ENCODE data around the gene ISG15.
"Not testable (repeated sequence)": the region's sequence is repeated elsewhere in the genome, so short reads cannot be mapped to it uniquely, and the experiment has no call there.

Gene ISG15

DNA sequence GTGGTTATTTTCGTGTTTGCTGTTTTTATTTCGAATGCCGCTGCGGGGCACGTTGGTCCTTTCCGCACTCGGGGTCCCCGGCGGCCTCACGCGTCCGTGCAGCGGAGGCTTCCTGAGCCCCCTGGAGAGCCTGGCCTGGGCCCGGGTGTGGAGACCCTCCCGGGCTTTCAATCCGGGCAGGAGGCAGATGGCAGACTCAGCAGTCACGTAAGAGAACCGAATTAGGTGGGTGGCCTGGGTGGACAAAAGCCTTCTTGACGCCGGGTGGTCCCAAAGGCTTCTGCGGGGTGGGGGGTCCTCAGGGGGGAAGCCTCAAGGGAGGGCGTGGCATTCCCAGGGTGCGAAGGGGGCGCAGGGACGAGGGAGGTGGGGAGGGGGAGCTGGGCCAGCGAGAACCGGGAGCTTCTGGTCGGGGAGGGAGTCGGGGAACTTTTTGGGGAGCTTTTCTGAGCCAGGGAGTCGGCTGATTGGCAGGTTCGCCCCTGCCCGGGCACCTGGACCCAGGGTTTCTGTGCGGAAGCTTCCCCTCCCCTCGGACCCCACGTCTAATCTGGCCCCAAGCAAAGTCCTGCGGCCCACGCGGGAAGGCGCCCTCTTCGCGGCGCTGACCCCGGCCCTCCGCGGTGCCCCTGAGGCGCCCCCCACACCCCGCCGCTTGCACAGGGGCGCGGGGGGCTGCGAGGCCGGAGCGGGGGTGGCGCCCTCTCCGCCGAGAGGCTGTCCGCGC, 12.1 kb upstream of the ISG15 start:
- peaks cover 11% of the 10 kb centered on the region for H3K36me3 ChIP-seq (ENCODE audit: insufficient read depth, insufficient read length, low read length)
- peak overlapping the region; percentile 66 for H3K4me3 ChIP-seq (ENCODE audit: insufficient read length, low read depth)
- peaks cover 39% of the 10 kb centered on the region for H3K4me1 ChIP-seq (ENCODE audit: insufficient read depth, insufficient read length)
- H3K27me3 ChIP-seq (ENCODE audit: insufficient read depth, insufficient read length), result no peaks in the 10 kb centered on the region
- peak overlapping the region; percentile 94 for H3K9ac ChIP-seq (ENCODE audit: insufficient read length, low read depth)
- no peaks in the 10 kb centered on the region for H3K9me3 ChIP-seq (ENCODE audit: insufficient read depth, low read length)
- DNase-seq (ENCODE audit: low read depth, low spot score), result no peak
- TF ChIP-seq ZNF274 (IDR thresholded peaks at IDR 0.05; ENCODE audit: low read depth, low read length), result no peak
- TF ChIP-seq SUZ12 (IDR thresholded peaks at IDR 0.05; ENCODE audit: extremely low read depth, insufficient read depth, insufficient read length), result no peak
- TF ChIP-seq YY1 (IDR thresholded peaks at IDR 0.05; ENCODE audit: insufficient read depth, insufficient read length), result no peak

DNA sequence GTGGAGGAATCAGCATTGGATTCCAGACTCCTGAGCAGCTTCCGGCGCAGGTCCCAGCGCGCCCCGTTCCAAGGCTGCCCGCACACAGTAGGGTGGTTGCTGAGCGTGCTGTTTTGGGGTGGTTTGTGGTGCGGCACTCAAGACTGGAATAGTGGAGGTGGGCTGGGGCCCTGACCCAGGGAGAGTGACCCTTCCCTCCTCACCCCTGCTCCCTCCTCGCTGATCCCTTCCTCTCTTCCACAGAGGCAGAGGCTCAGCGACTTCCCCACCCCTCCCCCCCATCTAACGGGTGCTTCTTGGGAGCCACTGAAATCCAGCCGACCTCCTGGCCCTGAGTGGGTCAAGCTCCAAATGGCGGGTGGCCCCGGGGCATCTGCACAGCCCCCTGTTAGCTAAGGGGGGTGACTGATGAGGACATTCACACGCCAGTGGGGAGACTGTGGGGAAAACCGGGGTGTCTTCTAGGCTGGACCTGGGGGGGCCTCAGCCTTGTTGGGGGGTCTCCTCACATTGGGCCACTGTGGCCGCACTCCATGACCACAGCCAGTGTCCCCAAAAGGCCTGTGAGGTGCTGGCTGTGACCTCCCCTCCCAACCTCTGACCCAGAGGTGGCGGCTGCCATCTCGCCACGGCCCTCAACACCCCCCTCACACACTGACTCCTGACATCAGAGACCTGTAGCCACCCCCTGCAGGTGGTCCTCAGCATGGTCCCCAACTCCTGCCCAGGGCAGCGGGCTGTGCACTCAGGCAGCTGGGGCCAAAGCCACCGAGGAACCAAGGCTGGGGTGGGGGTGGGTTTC, 9.5 kb upstream of the ISG15 start:
- Histone ChIP-seq H3K9ac (ENCODE audit: insufficient read length, low read depth) (peak overlapping the region; percentile 32), H3K27me3 (ENCODE audit: insufficient read depth, insufficient read length) (no peaks in the 10 kb centered on the region), H3K4me3 (ENCODE audit: insufficient read length, low read depth) (no peak overlapping the region), H3K9me3 (ENCODE audit: insufficient read depth, low read length) (no peaks in the 10 kb centered on the region), H3K4me1 (ENCODE audit: insufficient read depth, insufficient read length) (peaks cover 36% of the 10 kb centered on the region), H3K36me3 (ENCODE audit: insufficient read depth, insufficient read length, low read length) (peaks cover 7% of the 10 kb centered on the region)
- DNase-seq (ENCODE audit: low read depth, low spot score), result no peak
- TF ChIP-seq ZNF274 (IDR thresholded peaks at IDR 0.05; ENCODE audit: low read depth, low read length) (no peak), YY1 (IDR thresholded peaks at IDR 0.05; ENCODE audit: insufficient read depth, insufficient read length) (no peak), SUZ12 (IDR thresholded peaks at IDR 0.05; ENCODE audit: extremely low read depth, insufficient read depth, insufficient read length) (no peak)

DNA sequence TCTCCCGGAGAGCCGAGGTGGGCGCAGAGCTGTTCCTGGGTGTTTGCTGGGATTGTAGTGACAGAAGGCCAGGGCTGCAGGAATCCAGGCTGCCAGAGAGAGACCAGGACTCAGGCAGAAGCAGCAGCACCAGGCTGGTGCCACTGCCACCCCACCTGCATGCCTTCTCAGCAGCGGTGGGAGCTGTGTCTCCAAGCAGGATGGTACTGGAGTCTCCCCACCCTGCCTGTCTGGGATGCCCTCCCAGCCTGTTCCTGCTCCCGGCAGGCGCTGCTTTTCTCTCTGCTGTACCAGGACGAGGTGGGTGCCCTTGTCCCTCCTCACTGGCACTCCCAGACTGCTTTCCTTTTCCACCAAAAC, 8.9 kb upstream of the ISG15 start:
- TF ChIP-seq SUZ12 (IDR thresholded peaks at IDR 0.05; ENCODE audit: extremely low read depth, insufficient read depth, insufficient read length) (no peak), ZNF274 (IDR thresholded peaks at IDR 0.05; ENCODE audit: low read depth, low read length) (no peak), YY1 (IDR thresholded peaks at IDR 0.05; ENCODE audit: insufficient read depth, insufficient read length) (no peak)
- no peak overlapping the region for H3K4me3 ChIP-seq (ENCODE audit: insufficient read length, low read depth)
- peaks cover 36% of the 10 kb centered on the region for H3K4me1 ChIP-seq (ENCODE audit: insufficient read depth, insufficient read length)
- H3K9ac ChIP-seq (ENCODE audit: insufficient read length, low read depth), result peak overlapping the region; percentile 32
- peaks cover 11% of the 10 kb centered on the region for H3K36me3 ChIP-seq (ENCODE audit: insufficient read depth, insufficient read length, low read length)
- H3K27me3 ChIP-seq (ENCODE audit: insufficient read depth, insufficient read length), result no peaks in the 10 kb centered on the region
- no peak for DNase-seq (ENCODE audit: low read depth, low spot score)
- H3K9me3 ChIP-seq (ENCODE audit: insufficient read depth, low read length), result no peaks in the 10 kb centered on the region

DNA sequence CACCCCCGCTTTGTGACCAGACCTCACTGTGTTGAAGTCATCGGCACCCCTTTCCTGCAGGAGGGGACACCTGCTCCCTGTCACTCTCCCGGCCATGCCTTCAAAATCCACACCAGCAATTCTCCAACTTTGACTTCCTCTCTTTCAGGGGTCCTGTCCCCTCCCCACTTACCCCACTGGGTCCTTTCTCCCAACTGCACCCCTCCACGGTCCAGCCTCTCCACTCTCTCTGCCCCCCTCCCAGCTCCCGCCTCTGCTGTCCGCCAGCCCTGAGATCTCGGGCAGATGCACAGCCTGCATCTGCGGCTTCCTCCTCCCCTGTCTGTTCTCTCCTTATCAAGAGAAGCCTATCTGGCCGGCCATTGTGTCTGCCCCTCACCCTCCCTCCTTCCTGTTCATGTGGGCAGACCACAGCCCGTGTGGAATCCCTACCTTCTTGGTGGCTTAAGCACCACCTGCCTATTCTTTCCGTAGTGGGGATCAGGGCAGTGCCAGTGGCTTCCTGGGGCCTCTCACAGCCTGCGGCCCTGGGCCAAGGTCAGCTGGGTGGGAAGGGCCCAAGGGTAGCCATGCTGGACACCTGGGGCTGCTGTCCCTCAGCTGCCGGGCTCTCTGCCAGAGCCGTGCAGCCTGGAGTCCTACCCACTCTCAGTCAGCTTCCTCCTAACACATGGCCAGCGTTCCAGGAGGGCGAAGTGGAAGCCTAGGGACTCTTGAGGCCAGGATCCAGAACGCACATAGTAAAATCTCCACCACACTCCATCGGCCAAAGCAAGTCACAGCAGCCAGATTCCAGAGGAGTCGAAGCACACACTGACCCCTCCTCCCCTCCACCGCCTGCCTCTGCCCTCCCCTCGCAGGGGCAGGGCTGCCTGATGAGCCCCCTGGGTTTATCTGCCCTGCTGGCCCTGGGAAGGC, 8.3 kb upstream of the ISG15 start:
- Histone ChIP-seq H3K4me3 (ENCODE audit: insufficient read length, low read depth) (no peak overlapping the region), H3K9me3 (ENCODE audit: insufficient read depth, low read length) (no peaks in the 10 kb centered on the region), H3K36me3 (ENCODE audit: insufficient read depth, insufficient read length, low read length) (peaks cover 11% of the 10 kb centered on the region), H3K9ac (ENCODE audit: insufficient read length, low read depth) (peak overlapping the region; percentile 51), H3K4me1 (ENCODE audit: insufficient read depth, insufficient read length) (peaks cover 36% of the 10 kb centered on the region), H3K27me3 (ENCODE audit: insufficient read depth, insufficient read length) (no peaks in the 10 kb centered on the region)
- no peak for DNase-seq (ENCODE audit: low read depth, low spot score)
- no peak for TF ChIP-seq ZNF274 (IDR thresholded peaks at IDR 0.05; ENCODE audit: low read depth, low read length)
- no peak for TF ChIP-seq SUZ12 (IDR thresholded peaks at IDR 0.05; ENCODE audit: extremely low read depth, insufficient read depth, insufficient read length)
- no peak for TF ChIP-seq YY1 (IDR thresholded peaks at IDR 0.05; ENCODE audit: insufficient read depth, insufficient read length)

DNA sequence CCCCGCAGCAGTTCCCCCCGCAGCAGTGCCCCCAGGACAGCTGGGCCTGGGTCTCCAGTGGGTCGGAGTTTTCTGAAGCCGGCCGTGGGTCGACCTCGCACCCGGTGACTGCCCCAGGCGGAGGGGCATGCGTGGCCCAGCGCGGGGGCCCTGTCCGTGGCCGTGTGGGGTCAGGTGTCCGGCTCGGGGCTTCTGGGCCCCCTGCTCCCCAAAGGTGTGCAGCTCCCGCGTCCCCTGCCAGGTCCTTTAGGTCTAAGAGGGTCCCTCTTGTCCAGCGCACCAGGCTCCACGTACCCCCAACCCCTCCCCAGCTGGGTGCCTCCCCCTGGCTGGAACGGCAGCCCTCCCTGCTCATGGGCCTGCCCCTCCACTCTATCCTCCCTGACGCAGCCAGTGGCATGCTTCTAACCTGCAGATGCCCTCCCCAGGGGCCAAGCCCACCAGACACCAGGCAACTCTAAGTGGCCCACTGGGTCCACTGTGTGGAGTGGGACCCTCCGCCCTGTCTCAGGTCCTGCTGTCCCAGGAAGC, 7.5 kb upstream of the ISG15 start:
- no peaks in the 10 kb centered on the region for H3K27me3 ChIP-seq (ENCODE audit: insufficient read depth, insufficient read length)
- DNase-seq (ENCODE audit: low read depth, low spot score), result no peak
- no peak overlapping the region for H3K4me3 ChIP-seq (ENCODE audit: insufficient read length, low read depth)

DNA sequence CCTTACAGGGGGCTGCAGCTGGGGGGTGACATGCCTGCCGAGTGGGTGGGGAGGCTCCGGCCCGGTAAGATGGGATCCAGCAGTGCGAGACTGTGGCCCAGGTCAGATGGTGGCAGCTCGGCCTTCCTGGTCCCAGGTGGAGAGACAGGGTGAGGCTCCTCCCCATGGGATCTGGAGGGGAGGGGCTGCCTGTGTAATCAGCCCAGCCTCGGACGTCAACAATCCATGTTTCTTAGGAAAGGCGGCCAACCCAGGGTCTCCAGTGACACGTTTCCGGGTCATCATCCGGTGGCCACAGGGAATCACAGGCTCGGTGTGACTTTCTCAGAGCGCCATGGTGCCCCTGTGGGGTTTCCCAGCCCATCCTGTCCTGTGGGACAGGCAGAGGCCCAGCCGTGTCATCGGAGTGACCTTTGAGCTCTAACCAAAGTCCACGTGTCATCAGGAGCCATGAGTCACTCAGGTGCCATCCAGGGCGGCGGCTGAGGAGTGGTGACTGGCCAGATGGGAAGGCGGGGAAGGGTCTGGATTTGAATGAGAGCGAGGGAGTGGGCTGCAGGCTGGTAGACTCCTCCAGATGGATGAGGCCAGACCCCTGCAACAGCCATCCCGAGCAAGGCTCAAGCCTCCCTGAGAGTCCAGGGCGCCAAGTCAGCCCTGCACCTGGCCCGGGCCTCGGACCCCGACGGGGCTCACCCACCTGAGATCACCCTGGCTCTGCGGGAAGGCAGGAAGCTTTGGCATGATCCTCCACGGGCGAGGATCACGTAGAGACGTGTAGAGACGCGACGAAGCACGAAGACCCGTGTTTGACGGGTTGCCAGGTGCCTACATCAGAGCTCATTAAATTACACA, 6.8 kb upstream of the ISG15 start:
- Histone ChIP-seq H3K9ac (ENCODE audit: insufficient read length, low read depth) (peak overlapping the region; percentile 56), H3K27me3 (ENCODE audit: insufficient read depth, insufficient read length) (no peaks in the 10 kb centered on the region), H3K4me3 (ENCODE audit: insufficient read length, low read depth) (no peak overlapping the region), H3K9me3 (ENCODE audit: insufficient read depth, low read length) (no peaks in the 10 kb centered on the region; the same call in 1 of the 2 replicates), H3K36me3 (ENCODE audit: insufficient read depth, insufficient read length, low read length) (peaks cover 13% of the 10 kb centered on the region), H3K4me1 (ENCODE audit: insufficient read depth, insufficient read length) (peaks cover 36% of the 10 kb centered on the region)
- TF ChIP-seq YY1 (IDR thresholded peaks at IDR 0.05; ENCODE audit: insufficient read depth, insufficient read length) (no peak), ZNF274 (IDR thresholded peaks at IDR 0.05; ENCODE audit: low read depth, low read length) (no peak), SUZ12 (IDR thresholded peaks at IDR 0.05; ENCODE audit: extremely low read depth, insufficient read depth, insufficient read length) (no peak)
- no peak for DNase-seq (ENCODE audit: low read depth, low spot score)

More for the DNA sequence above, 7.5 kb upstream of the ISG15 start:
- Histone ChIP-seq H3K4me1 (ENCODE audit: insufficient read depth, insufficient read length) (peaks cover 36% of the 10 kb centered on the region), H3K9ac (ENCODE audit: insufficient read length, low read depth) (peak overlapping the region; percentile 32), H3K36me3 (ENCODE audit: insufficient read depth, insufficient read length, low read length) (peaks cover 11% of the 10 kb centered on the region), H3K9me3 (ENCODE audit: insufficient read depth, low read length) (no peaks in the 10 kb centered on the region)
- TF ChIP-seq ZNF274 (IDR thresholded peaks at IDR 0.05; ENCODE audit: low read depth, low read length), result no peak
- TF ChIP-seq SUZ12 (IDR thresholded peaks at IDR 0.05; ENCODE audit: extremely low read depth, insufficient read depth, insufficient read length), result no peak
- TF ChIP-seq YY1 (IDR thresholded peaks at IDR 0.05; ENCODE audit: insufficient read depth, insufficient read length), result no peak

DNA sequence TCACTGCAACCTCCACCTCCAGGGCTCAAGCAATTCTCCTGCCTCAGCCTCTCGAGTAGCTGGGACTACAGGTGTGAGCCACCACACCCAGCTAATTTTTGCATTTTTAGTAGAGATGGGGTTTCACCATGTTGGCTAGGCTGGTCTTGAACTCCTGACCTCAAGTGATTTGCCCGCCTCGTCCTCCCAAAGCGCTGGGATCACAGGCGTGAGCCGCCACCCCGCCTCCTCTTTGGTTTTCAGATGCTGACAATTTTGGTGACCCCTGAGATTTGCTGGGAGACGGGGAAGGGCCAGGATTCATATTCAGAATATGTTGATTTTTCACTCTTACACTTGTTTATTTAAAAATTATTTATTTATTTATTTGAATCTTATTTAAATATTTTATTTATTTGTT, 3.2 kb upstream of the ISG15 start:
- not testable (repeated sequence) for DNase-seq (ENCODE audit: low read depth, low spot score); H3K36me3 ChIP-seq (ENCODE audit: insufficient read depth, insufficient read length, low read length); H3K9me3 ChIP-seq (ENCODE audit: insufficient read depth, low read length); H3K4me3 ChIP-seq (ENCODE audit: insufficient read length, low read depth); H3K9ac ChIP-seq (ENCODE audit: insufficient read length, low read depth); H3K27me3 ChIP-seq (ENCODE audit: insufficient read depth, insufficient read length)
- peaks cover 22% of the 10 kb centered on the region for H3K4me1 ChIP-seq (ENCODE audit: insufficient read depth, insufficient read length)
